Panc1 (cell line): ENCODE measurements around the gene CNST. TPM values are rescaled to one million over a fixed set of nuclear protein-coding genes. Genes with fewer than 3 reads are reported as not detected.

Source experiments
- ATAC-seq: fragments of 200-7000 bp; cut with Tn5 transposase; 2 replicates; pipeline ENCODE4 v1.9.1; 2020; ENCODE audit warnings: mild to moderate bottlenecking, moderate library complexity
- BruUV-seq: library from RNA; stranded (reverse); fragments of 400-500 nt; replicated peaks from 2 replicates; lab custom pipeline; 2021; lab: Mats Ljungman, UMichigan
- CTCF ChIA-PET: fragments of 300-600 bp; sonication (Branson Sonifier 250); formaldehyde crosslinking; loops from one replicate; lab custom pipeline; 2022; ENCODE audit warnings: antibody characterized with exemption; lab: Charles Lee
- POLR2A ChIA-PET: fragments of 300-600 bp; sonication (Branson Sonifier 250); formaldehyde crosslinking; loops from one replicate; lab custom pipeline; 2022; ENCODE audit warnings: antibody characterized with exemption; lab: Charles Lee
- DNase-seq: peaks from one replicate; pipeline ENCODE4 v3.0.0-alpha.2; 2010; ENCODE audit warnings: low read depth, low spot score
- H3K27ac ChIP-seq: 2 replicates; pipeline ENCODE4 v1.5.1; 2011; ENCODE audit warnings: mild to moderate bottlenecking, low read length, inconsistent platforms
- H3K27me3 ChIP-seq: fragments of 200-500 bp; sonication (Bioruptor generic); 2 replicates; pipeline ENCODE4 v1.6.0; 2014; ENCODE audit warnings: low read length, inconsistent platforms; ENCODE audit not compliant: control insufficient read depth, insufficient read depth
- H3K36me3 ChIP-seq: fragments of 200-500 bp; sonication (Bioruptor generic); 2 replicates; pipeline ENCODE4 v1.5.1; 2014; ENCODE audit warnings: inconsistent platforms, mild to moderate bottlenecking, low read length, moderate library complexity; ENCODE audit not compliant: control insufficient read depth, insufficient read depth
- H3K4me1 ChIP-seq: 2 replicates; pipeline ENCODE4 v1.5.1; 2011; ENCODE audit warnings: inconsistent platforms, mild to moderate bottlenecking, low read length, moderate library complexity; ENCODE audit not compliant: control insufficient read depth, insufficient read depth
- H3K4me3 ChIP-seq, 2 experiments: 2 replicates each; pipeline ENCODE4 v1.5.1; 2011 to 2012; ENCODE audit warnings: low read depth in 2 of 2, low read length in 2 of 2, mild to moderate bottlenecking in 2 of 2, inconsistent platforms in 1 of 2, moderate library complexity in 1 of 2
- H3K9me3 ChIP-seq: fragments of 200-500 bp; sonication (Bioruptor generic); 2 replicates; pipeline ENCODE4 v1.5.1; 2014; ENCODE audit warnings: low read depth, mild to moderate bottlenecking, inconsistent platforms, low read length, moderate library complexity; ENCODE audit not compliant: control insufficient read depth, insufficient read depth
- POLR2AphosphoS5 ChIP-seq: IDR thresholded peaks from 2 replicates; pipeline ENCODE4 v1.6.1; 2012; ENCODE audit warnings: mild to moderate bottlenecking, low read depth, low read length, moderate library complexity
- REST ChIP-seq, 2 experiments: IDR thresholded peaks; 2 replicates each; pipeline ENCODE4 v1.6.1; 2011 to 2012; ENCODE audit warnings: low read depth in 2 of 2, control low read depth in 1 of 2, low read length in 1 of 2, mild to moderate bottlenecking in 1 of 2, moderate library complexity in 1 of 2; ENCODE audit not compliant: insufficient read depth in 1 of 2
- SIN3A ChIP-seq: IDR thresholded peaks from 2 replicates; pipeline ENCODE4 v1.6.1; 2012; ENCODE audit warnings: low read depth, mild to moderate bottlenecking, low read length, moderate library complexity, borderline replicate concordance; ENCODE audit not compliant: insufficient read depth
- TCF7L2 ChIP-seq: IDR thresholded peaks from 2 replicates; pipeline ENCODE4 v1.6.1; 2011; ENCODE audit warnings: mild to moderate bottlenecking, low read depth, low read length, inconsistent platforms
- in situ Hi-C: cut with HindIII; loops from 2 replicates; pipeline ENCODE4 v1.10.0; 2016; ENCODE audit warnings: low sequenced_read_pairs, low pct_unique_long_range_greater_than_20kb
- intact Hi-C: fragments of 100-400 bp; cut with micrococcal nuclease; formaldehyde crosslinking; loops from one replicate; pipeline ENCODE4 v1.10.0; 2022; ENCODE audit not compliant: unreplicated experiment
- total RNA-seq: library from RNA; stranded (reverse); gene quantifications from one replicate; pipeline ENCODE4 v1.2.1, GENCODE V29; 2021; ENCODE audit not compliant: unreplicated experiment
- TF ChIP-seq, protein P1 (sequence below): fragments of 450-650 bp; IDR thresholded peaks from 2 replicates; pipeline ENCODE4 v1.5.1; 2017; ENCODE audit warnings: mild to moderate bottlenecking

The CNST gene
- total RNA-seq, 1 experiment from 2014 or later: 18.5 TPM

DNA sequence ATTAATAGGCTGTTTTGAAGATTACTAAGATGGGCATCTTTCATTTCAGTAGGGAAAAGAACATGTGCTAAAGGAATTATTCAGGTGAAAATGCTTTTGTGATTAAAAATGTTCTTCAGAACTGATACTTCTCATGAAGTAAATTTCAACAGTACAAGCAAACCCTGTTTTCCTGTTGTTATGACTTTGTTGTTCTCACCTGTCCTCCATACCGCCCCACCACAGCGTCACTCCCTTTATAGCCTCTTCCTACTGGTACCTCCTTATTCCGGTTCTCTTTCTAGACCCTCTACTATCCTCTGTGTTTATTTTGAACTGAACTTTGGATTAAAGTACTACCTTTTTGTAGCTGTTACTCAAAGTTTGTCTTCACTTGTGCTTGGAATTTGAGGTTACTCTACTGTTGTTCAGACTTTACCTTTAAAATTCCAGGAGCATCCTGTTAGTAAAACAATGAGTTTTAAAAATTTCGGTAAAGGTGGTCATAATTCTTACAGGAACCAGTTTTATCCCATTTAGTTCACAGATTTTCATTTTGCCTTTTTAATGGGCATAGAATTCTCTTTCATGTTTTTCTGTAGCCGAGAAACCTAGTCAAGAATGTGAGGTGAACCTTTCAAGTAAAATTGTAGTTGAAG, 10.9 kb downstream of the CNST start:
- ChIA-PET POLR2A (no interaction called here), CTCF (no interaction called here)
- TF ChIP-seq, protein P1, sequence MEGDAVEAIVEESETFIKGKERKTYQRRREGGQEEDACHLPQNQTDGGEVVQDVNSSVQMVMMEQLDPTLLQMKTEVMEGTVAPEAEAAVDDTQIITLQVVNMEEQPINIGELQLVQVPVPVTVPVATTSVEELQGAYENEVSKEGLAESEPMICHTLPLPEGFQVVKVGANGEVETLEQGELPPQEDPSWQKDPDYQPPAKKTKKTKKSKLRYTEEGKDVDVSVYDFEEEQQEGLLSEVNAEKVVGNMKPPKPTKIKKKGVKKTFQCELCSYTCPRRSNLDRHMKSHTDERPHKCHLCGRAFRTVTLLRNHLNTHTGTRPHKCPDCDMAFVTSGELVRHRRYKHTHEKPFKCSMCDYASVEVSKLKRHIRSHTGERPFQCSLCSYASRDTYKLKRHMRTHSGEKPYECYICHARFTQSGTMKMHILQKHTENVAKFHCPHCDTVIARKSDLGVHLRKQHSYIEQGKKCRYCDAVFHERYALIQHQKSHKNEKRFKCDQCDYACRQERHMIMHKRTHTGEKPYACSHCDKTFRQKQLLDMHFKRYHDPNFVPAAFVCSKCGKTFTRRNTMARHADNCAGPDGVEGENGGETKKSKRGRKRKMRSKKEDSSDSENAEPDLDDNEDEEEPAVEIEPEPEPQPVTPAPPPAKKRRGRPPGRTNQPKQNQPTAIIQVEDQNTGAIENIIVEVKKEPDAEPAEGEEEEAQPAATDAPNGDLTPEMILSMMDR: no peak
- no peak for TF ChIP-seq TCF7L2
- no peak for TF ChIP-seq REST (IDR thresholded peaks at IDR 0.05; ENCODE audit: insufficient read depth in 1 of 2, low read depth in 2 of 2, low read length in 1 of 2)
- no peak for TF ChIP-seq SIN3A
- TF ChIP-seq POLR2AphosphoS5: no peak
- Histone ChIP-seq H3K4me3 (no peak overlapping the region), H3K27me3 (no peaks in the 10 kb centered on the region), H3K36me3 (no peaks in the 10 kb centered on the region), H3K4me1 (peaks cover 15% of the 10 kb centered on the region; the same call in 1 of the 2 replicates), H3K27ac (no peak overlapping the region), H3K9me3 (no peaks in the 10 kb centered on the region)
- in situ Hi-C loops (no loop called here), intact Hi-C loops (no loop called here)
- TSS peak; percentile 18 for BruUV-seq
- DNase-seq (no peak), ATAC-seq (no peak)

DNA sequence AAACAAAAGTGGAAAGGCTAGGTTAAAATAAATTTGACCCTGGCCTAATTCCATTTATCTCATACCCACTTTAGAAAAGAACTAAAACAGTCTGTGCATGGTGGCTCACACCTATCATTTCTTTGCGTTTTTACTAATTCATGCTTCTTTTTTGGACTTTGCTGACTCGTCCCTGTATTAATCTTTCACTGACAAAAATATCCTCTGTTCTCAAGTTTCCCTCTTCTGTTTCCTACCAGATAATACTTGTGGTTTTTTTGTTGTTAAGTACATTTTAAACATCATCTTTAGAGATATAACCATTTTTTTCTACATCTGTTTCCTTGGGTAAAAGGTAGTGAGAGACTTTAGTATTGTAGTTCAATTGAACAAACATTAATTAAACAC, 11.5 kb downstream of the CNST start:
- no peaks in the 10 kb centered on the region for H3K27me3 ChIP-seq
- TF ChIP-seq, protein P1: no peak
- TF ChIP-seq SIN3A (no peak), POLR2AphosphoS5 (no peak), TCF7L2 (no peak), REST (IDR thresholded peaks at IDR 0.05; ENCODE audit: insufficient read depth in 1 of 2, low read depth in 2 of 2, low read length in 1 of 2) (no peak)
- no peaks in the 10 kb centered on the region for H3K9me3 ChIP-seq
- ChIA-PET CTCF (no interaction called here), POLR2A (no interaction called here)
- intact Hi-C loops: no loop called here
- in situ Hi-C loops: no loop called here
- H3K36me3 ChIP-seq: no peaks in the 10 kb centered on the region
- no peak for DNase-seq
- BruUV-seq: no TSS peak
- H3K4me1 ChIP-seq: peaks cover 18% of the 10 kb centered on the region
- H3K27ac ChIP-seq: no peak overlapping the region
- no peak for ATAC-seq
- no peak overlapping the region for H3K4me3 ChIP-seq
